IPS-20b (cell line): ENCODE measurements around the gene SLC2A8.

Experiments used
- H3K27ac ChIP-seq: one replicate; pipeline ENCODE4 v1.5.1; 2013; ENCODE audit warnings: low read length
- H3K27me3 ChIP-seq: 2 replicates; pipeline ENCODE4 v1.6.1; 2013; ENCODE audit warnings: mild to moderate bottlenecking, low read length, inconsistent platforms; ENCODE audit not compliant: insufficient read depth
- H3K36me3 ChIP-seq: 2 replicates; pipeline ENCODE4 v1.6.1; 2013; ENCODE audit warnings: low read depth, mild to moderate bottlenecking, inconsistent platforms, low read length, moderate library complexity; ENCODE audit not compliant: insufficient read depth
- H3K4me1 ChIP-seq: 2 replicates; pipeline ENCODE4 v1.6.1; 2013; ENCODE audit warnings: mild to moderate bottlenecking, control low read depth, inconsistent platforms, low read length, moderate library complexity; ENCODE audit not compliant: insufficient read depth
- H3K4me3 ChIP-seq: 2 replicates; pipeline ENCODE4 v1.5.1; 2013; ENCODE audit warnings: mild to moderate bottlenecking, low read length, inconsistent platforms
- H3K9ac ChIP-seq: 2 replicates; pipeline ENCODE4 v1.6.1; 2013; ENCODE audit warnings: low read depth, mild to moderate bottlenecking, inconsistent platforms, low read length, moderate library complexity
- H3K9me3 ChIP-seq: 2 replicates; pipeline ENCODE4 v1.6.1; 2013; ENCODE audit warnings: mild to moderate bottlenecking, low read depth, low read length, inconsistent platforms; ENCODE audit not compliant: insufficient read depth

Gene SLC2A8

DNA sequence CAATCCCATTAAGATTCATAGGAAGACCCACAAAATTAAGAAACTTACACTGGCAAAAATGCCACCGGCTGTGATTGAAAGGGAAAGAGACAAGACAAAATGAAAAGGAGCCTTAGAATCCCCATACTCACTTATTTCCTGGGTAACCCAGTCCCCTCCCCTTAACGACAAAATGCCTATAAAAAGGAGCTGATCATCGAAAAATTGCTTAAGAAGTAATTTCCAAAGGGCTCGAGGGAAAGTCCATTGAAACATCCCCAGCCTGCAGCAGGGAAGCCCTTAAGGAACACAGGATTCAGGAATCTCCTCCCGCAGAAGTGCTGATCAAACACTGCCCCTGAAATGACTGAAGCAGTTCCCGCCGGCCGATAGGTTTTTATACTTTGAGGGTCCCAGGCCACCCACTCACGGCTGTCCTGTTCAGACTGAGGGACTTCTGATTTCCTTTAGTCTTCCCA is 26.5 kb downstream of the SLC2A8 start:
- no peaks in the 10 kb centered on the region for H3K27me3 ChIP-seq
- H3K4me1 ChIP-seq, result no peaks in the 10 kb centered on the region
- no peaks in the 10 kb centered on the region for H3K9me3 ChIP-seq
- peak overlapping the region; percentile 93 for H3K9ac ChIP-seq
- peaks cover 4% of the 10 kb centered on the region; the same call in 1 of the 2 replicates for H3K36me3 ChIP-seq
- peak overlapping the region; percentile 92 for H3K27ac ChIP-seq
- peak overlapping the region; percentile 89 for H3K4me3 ChIP-seq

DNA sequence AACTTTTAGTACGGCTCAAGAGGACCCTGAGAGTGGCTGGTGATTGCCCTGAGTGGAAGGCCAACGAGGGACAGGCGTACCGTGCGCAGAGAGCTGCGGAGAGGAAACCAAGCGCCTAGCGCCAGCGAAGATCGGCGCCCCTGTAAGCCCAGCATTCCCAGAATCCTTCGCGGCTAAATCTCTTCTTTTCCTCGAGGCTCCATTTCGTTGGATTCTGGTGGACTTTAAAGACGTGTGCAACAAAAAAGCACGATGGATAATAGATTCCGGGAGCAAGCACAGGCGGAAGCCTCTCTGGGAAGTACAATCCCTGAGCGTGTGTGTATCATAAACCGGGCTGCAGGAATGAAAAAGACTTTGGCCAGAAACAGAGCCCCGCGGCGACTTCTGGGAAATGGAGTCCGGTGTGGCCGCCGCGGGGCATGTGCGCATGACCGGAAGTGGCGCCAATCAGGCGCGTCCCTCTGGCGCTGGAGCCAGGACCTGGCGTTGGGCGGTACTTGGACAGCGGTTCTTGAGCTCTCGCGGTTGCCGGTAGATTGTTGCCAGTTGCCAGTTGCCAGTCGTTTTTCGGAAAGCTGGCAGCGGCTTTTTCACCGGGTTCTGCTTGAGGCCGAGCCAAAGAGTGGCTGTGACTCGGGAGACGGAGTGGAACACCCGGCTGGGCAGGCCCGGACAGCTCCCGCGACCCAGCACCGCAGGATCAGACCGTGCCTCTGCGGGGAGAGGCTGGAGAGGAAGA is 27.1 kb downstream of the SLC2A8 start, which contains the start of gene ZNF79:
TSS of gene ZNF79 (plus strand) at position 449 of the 742 bp plus-strand sequence. CDS start 406 bp downstream, outside the sequence.
- Histone ChIP-seq H3K9ac (peak within 1 kb of the TSS; percentile 93), H3K4me3 (peak within 1 kb of the TSS; percentile 89), H3K4me1 (no peaks in the 10 kb centered on the region), H3K36me3 (peaks cover 10% of the 10 kb centered on the region; the same call in 1 of the 2 replicates), H3K27me3 (no peaks in the 10 kb centered on the region), H3K9me3 (no peaks in the 10 kb centered on the region), H3K27ac (peak within 1 kb of the TSS; percentile 92)

DNA sequence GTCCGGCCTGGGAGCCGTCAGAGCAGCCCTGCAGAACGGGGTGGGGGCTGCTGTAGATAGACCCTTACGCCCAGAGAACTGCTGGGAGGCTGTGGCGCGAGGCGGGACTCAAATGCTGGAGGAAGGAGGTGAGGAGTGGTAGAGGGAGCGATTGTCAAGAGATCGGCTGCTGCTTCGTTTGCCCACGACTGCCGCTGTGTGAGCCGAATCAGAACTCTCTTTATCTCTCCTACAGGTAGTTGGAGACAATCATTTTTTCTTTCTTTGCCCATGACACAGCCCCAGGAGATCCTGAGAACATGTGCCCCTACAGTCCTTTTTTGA is 27.7 kb downstream of the SLC2A8 start:
- Histone ChIP-seq H3K4me3 (peak overlapping the region; percentile 89), H3K4me1 (no peaks in the 10 kb centered on the region), H3K27me3 (no peaks in the 10 kb centered on the region), H3K36me3 (peaks cover 15% of the 10 kb centered on the region; the same call in 1 of the 2 replicates), H3K27ac (peak overlapping the region; percentile 92), H3K9me3 (no peaks in the 10 kb centered on the region), H3K9ac (peak overlapping the region; percentile 93)

DNA sequence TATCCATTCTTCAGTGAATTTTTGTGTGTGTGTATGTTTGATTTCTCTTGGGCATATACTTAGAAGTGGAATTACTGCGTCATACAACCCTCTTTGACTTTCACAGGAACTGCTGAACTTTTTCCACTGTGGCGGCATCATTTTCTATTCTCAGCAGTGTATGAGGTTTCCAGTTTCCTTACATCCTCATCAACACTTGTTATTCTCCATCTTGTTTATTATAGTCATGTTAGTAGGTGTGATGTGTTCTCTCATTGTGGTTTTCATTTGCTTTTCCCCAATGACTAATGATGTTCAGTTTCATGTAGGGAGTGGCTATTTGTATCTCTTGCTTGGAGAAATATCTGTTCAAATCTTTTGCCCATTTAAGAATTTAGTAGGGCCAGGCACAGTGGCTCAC is 29.8 kb downstream of the SLC2A8 start:
- H3K36me3 ChIP-seq, result peaks cover 28% of the 10 kb centered on the region; the same call in 1 of the 2 replicates
- no peak overlapping the region for H3K27ac ChIP-seq
- no peaks in the 10 kb centered on the region for H3K9me3 ChIP-seq
- H3K27me3 ChIP-seq, result no peaks in the 10 kb centered on the region
- no peak overlapping the region for H3K4me3 ChIP-seq
- no peaks in the 10 kb centered on the region for H3K4me1 ChIP-seq
- no peak overlapping the region for H3K9ac ChIP-seq

DNA sequence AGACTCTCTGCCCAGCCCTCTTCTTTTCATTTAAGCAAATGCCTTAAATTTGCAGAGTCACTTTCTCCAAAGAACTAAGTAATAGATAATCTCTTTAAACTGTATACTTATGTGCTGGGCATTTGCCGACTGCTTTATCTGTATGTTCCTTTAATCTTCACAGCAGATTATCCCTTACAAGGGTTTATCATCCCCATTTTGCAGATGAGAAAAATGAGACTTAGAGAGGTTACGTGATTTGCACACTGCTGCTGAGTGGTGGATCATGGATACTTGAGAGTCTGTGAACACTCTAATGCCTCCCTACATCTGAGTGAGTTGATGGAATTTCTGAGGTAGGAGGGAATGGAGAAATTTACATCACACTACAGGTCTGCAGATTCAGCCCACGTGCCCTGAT is 31.4 kb downstream of the SLC2A8 start:
- H3K27me3 ChIP-seq, result no peaks in the 10 kb centered on the region
- peaks cover 34% of the 10 kb centered on the region for H3K36me3 ChIP-seq
- H3K9ac ChIP-seq, result no peak overlapping the region
- no peaks in the 10 kb centered on the region for H3K9me3 ChIP-seq
- no peak overlapping the region for H3K27ac ChIP-seq
- H3K4me1 ChIP-seq, result no peaks in the 10 kb centered on the region
- no peak overlapping the region for H3K4me3 ChIP-seq

DNA sequence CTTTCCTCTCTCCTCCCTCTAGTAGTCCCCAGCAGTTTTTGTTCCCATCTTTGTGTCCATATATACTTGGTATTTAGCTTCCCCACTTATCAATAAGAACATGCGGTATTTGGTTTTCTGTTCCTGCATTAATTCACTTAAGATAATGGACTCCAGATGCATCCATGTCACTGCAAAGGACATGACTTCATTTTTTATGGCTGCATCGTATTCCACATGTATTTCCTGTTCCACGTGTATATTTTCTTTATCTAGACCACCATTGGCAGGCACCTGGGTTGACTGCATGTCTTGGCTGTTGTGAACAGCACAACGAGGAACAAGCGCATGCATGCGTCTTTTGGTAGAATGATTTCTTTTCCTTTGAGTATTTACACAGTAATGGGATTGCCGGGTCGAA is 33.4 kb downstream of the SLC2A8 start:
- no peaks in the 10 kb centered on the region for H3K27me3 ChIP-seq
- H3K27ac ChIP-seq, result no peak overlapping the region
- H3K36me3 ChIP-seq, result peaks cover 53% of the 10 kb centered on the region
- no peak overlapping the region for H3K9ac ChIP-seq
- no peaks in the 10 kb centered on the region for H3K9me3 ChIP-seq
- H3K4me3 ChIP-seq, result no peak overlapping the region
- H3K4me1 ChIP-seq, result no peaks in the 10 kb centered on the region

DNA sequence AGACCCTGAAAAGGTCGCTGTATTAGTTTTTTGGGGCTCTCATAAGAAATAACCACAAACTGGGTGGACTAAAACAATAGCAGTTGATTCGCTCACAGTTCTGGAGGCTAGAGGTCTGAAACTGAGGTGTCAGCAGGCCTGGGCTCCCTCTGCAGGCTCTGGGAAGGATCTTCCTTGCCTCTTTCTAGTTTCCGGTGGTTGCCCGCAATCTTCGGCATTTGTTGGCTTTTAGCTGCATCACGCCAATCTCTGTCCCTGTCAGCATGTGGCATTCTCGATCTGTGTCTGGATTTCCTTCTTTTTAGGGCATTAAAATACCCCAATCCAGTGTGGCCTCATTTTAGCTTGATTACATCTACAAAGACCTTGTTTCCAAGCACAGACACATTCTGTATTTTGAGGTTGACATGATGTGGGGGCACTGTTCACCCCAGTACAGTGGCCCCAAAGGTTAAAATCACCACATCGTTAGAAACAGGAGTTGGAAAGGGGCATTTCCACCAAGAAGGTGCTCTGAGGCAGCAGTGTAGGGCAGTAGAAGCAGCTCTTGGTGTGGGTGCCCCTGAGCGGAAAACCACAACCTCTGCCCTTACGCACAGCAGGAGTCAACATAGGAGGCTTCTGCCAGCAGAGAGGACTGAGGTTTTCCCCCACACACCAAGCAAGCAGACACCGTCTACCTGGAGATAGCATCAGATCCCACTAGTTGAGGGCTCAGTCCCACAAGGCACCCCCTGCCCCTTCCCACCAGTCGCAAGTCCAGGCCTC is 40.7 kb downstream of the SLC2A8 start:
- no peaks in the 10 kb centered on the region for H3K9me3 ChIP-seq
- no peak overlapping the region for H3K27ac ChIP-seq
- peaks cover 81% of the 10 kb centered on the region for H3K36me3 ChIP-seq
- H3K27me3 ChIP-seq, result no peaks in the 10 kb centered on the region
- H3K9ac ChIP-seq, result no peak overlapping the region
- no peaks in the 10 kb centered on the region for H3K4me1 ChIP-seq
- H3K4me3 ChIP-seq, result no peak overlapping the region

DNA sequence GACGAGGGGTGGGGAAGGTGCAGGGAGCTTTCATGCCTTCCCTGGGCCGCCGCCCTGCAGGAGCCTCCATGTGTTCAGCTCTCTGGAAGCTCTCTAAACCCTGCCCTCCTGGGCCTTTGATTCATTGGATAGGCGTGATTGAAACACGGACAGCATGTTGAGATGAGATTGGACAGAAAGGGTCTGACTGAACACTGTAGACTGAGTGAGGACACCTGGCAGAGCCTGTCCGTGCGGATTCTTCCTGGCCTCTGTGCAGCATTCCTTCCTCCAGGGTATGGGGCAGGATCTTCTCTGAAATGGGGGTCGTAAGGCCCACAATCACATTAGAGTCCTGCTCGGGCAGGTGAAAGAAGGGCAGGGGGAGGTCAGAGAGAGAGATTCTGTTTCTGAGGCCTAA is 41.4 kb downstream of the SLC2A8 start:
- no peaks in the 10 kb centered on the region for H3K4me1 ChIP-seq
- no peaks in the 10 kb centered on the region for H3K9me3 ChIP-seq
- no peaks in the 10 kb centered on the region for H3K27me3 ChIP-seq
- no peak overlapping the region for H3K27ac ChIP-seq
- H3K9ac ChIP-seq, result no peak overlapping the region
- no peak overlapping the region for H3K4me3 ChIP-seq
- peaks cover 77% of the 10 kb centered on the region for H3K36me3 ChIP-seq

DNA sequence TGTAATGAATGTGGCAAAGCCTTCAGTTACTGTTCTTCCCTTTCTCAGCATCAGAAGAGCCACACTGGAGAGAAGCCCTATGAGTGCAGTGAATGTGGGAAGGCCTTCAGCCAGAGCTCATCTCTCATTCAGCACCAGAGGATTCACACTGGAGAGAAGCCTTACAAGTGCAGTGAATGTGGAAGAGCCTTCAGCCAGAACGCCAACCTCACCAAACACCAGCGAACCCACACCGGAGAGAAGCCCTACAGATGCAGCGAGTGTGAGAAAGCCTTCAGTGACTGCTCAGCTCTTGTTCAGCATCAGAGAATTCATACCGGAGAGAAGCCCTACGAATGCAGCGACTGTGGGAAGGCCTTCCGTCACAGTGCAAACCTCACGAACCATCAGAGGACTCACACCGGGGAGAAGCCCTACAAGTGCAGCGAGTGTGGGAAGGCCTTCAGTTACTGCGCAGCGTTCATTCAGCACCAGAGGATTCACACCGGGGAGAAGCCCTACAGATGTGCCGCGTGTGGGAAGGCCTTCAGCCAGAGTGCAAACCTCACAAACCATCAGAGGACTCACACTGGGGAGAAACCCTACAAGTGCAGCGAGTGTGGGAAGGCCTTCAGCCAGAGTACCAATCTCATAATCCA is 47.4 kb downstream of the SLC2A8 start:
- Histone ChIP-seq H3K4me1 (no peaks in the 10 kb centered on the region), H3K36me3 (peaks cover 81% of the 10 kb centered on the region), H3K4me3 (no peak overlapping the region), H3K27me3 (no peaks in the 10 kb centered on the region), H3K9ac (no peak overlapping the region), H3K9me3 (peaks cover 7% of the 10 kb centered on the region), H3K27ac (no peak overlapping the region)

DNA sequence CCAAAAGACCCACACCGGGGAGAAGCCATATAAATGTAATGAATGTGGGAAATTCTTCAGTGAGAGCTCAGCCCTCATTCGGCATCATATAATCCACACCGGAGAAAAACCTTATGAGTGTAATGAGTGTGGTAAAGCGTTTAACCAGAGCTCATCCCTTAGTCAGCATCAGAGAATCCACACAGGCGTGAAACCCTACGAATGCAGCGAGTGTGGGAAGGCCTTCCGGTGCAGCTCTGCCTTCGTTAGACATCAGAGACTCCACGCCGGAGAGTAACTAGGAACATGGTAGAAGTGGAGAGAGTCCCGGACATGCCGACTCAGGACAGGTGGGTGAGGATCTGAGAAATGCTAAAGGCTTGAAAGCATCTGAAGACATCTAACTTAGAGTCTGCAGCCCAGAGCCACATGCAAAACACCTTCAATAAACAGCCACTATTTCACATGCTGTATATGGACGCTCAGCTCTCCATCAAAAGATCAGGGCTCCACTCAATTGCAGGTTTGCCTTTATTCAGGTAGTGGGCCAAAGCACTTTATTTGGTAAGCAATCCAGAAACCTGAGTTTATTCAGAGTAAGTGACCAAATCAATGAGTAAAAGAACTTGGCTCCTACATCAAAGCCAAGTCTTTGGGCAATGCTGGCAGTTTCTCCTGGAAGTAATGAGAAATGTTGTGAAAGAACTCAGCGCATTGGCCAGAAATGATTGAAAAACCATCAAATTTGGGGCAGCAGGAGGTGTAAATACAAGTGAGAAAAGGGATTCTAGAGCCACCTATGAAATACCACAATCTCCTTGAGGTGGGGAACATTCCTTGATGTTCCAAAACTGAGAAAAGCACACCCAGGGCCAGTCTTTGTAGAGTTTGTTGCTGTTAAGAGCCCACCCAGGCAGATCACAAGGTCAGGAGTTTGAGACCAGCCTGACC is 48.2 kb downstream of the SLC2A8 start:
- H3K4me3 ChIP-seq, result no peak overlapping the region
- no peaks in the 10 kb centered on the region for H3K27me3 ChIP-seq
- H3K36me3 ChIP-seq, result peaks cover 84% of the 10 kb centered on the region
- H3K9ac ChIP-seq, result no peak overlapping the region
- no peak overlapping the region for H3K27ac ChIP-seq
- peaks cover 7% of the 10 kb centered on the region for H3K9me3 ChIP-seq
- H3K4me1 ChIP-seq, result no peaks in the 10 kb centered on the region
